SJSA1 (cell line): ENCODE data around the gene TNS4. TPM values are rescaled to one million over a fixed set of nuclear protein-coding genes. Genes with fewer than 3 reads are reported as not detected.

Experiments used
- DNase-seq, 2 experiments: peaks; one replicate each; pipeline ENCODE4 v3.0.0-alpha.2; 2015 to 2020; ENCODE audit warnings: low spot score in 2 of 2, low read depth in 1 of 2
- H3K27ac ChIP-seq: fragments of 250-450 bp; sonication (Bioruptor Pico); 2 replicates; pipeline ENCODE4 v1.5.1; 2020; ENCODE audit warnings: mild to moderate bottlenecking, moderate library complexity
- H3K27me3 ChIP-seq: fragments of 250-450 bp; sonication (Bioruptor Pico); replicated peaks from 2 replicates; pipeline ENCODE4 v1.5.1; 2020; ENCODE audit warnings: mild to moderate bottlenecking, moderate library complexity
- H3K36me3 ChIP-seq: fragments of 250-450 bp; sonication (Bioruptor Pico); 2 replicates; pipeline ENCODE4 v1.5.1; 2020; ENCODE audit warnings: mild to moderate bottlenecking
- H3K4me1 ChIP-seq: fragments of 250-450 bp; sonication (Bioruptor Pico); replicated peaks from 2 replicates; pipeline ENCODE4 v1.6.1; 2021; ENCODE audit warnings: mild to moderate bottlenecking
- H3K4me3 ChIP-seq: fragments of 250-450 bp; sonication (Bioruptor Pico); 2 replicates; pipeline ENCODE4 v1.5.1; 2020; ENCODE audit warnings: mild to moderate bottlenecking
- H3K9me3 ChIP-seq: fragments of 250-450 bp; sonication (Bioruptor Pico); replicated peaks from 2 replicates; pipeline ENCODE4 v1.5.1; 2020; ENCODE audit warnings: mild to moderate bottlenecking
- total RNA-seq: library from RNA; depleted of rRNA; stranded (reverse); fragments of >200 nt; shearing (Covaris generic); gene quantifications from 2 replicates; pipeline ENCODE4 v1.2.3, GENCODE V29; 2014

The TNS4 gene
- total RNA-seq, 1 experiment from 2014 or later = not detected

DNA sequence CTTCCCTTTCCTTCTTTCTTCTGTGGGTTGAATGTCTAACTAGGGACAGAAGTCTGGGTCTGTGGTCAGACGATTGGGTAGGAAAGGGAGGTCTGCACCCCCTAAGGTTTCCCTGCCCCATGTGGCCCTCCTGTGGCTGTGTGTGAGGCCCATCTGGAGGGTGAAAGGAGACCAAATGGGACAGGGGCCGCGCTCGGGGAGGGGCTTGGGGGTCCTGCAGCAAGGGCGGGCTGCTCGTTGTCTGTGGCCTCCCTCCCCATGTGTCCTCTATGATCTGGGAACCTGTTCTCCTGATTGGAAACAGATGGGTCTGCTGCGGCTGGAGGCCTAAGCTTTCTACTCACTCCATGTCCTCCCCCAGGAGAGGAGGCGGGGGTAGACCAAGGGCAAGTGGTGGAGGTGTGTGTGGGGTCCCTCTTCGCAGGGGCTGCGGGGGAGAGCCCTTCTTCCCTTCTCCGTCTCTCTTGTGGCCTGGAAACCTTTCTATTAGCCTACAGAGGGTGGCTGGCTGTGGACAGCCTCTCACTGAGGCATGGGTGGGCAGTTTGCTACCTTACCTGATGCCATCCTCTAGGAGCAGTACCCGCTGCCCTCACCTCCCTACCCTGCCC lies 39.6 kb downstream of the TNS4 start:
- H3K27me3 ChIP-seq = no peaks in the 10 kb centered on the region
- H3K9me3 ChIP-seq = no peaks in the 10 kb centered on the region
- peaks cover 5% of the 10 kb centered on the region for H3K36me3 ChIP-seq
- H3K4me1 ChIP-seq = peaks cover 34% of the 10 kb centered on the region
- no peak overlapping the region for H3K27ac ChIP-seq
- no peak overlapping the region for H3K4me3 ChIP-seq
- DNase-seq = no peak

GRCh38 chr17:40460968-40461731 lies 40.3 kb downstream of the TNS4 start:
- Histone ChIP-seq H3K4me3 (no peak overlapping the region), H3K9me3 (no peaks in the 10 kb centered on the region), H3K27me3 (no peaks in the 10 kb centered on the region), H3K36me3 (peaks cover 11% of the 10 kb centered on the region), H3K4me1 (peaks cover 35% of the 10 kb centered on the region), H3K27ac (no peak overlapping the region)
- no peak for DNase-seq

- DNase-seq = no peak
- Histone ChIP-seq H3K27ac (no peak overlapping the region), H3K4me3 (no peak overlapping the region), H3K4me1 (peaks cover 35% of the 10 kb centered on the region), H3K9me3 (no peaks in the 10 kb centered on the region), H3K36me3 (peaks cover 14% of the 10 kb centered on the region), H3K27me3 (no peaks in the 10 kb centered on the region)
Observed at GRCh38 chr17:40460604-40460967, 40.8 kb downstream of the TNS4 start.

GRCh38 chr17:40459636-40460603 lies 41.5 kb downstream of the TNS4 start:
- H3K27me3 ChIP-seq = no peaks in the 10 kb centered on the region
- H3K4me1 ChIP-seq = peaks cover 35% of the 10 kb centered on the region
- no peaks in the 10 kb centered on the region for H3K9me3 ChIP-seq
- peaks cover 14% of the 10 kb centered on the region for H3K36me3 ChIP-seq
- no peak overlapping the region for H3K4me3 ChIP-seq
- no peak for DNase-seq
- no peak overlapping the region for H3K27ac ChIP-seq

DNA sequence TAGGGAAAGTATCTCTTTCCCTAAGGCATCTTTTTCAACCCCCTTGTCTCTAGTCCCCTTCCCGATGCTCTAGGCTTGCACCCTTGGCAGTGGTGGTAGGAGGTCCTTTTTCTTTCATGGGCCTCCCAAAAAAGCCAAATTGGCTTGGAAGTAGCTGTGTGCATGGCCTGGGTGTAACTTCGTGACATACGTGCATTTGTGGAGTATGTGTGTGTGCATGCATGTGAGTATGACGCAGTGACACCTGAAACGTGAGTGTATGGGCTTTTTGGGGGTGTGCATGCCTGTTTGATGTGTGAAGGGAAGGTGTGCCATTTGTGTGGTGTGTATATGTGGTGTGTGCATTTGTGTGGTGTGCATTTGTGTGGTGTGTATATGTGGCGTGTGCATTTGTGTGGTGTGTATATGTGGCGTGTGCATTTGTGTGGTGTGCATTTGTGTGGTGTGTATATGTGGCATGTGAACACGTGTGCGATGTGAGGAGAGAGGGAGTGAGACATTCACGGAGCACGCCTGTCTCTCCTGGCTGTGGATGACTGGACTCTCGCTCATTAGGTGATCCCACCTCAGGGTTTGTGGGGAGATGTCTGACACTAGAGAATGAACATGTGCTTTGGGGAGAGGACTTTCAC lies 42.5 kb downstream of the TNS4 start:
- H3K4me1 ChIP-seq = peaks cover 35% of the 10 kb centered on the region
- no peak overlapping the region for H3K4me3 ChIP-seq
- no peaks in the 10 kb centered on the region for H3K9me3 ChIP-seq
- no peak for DNase-seq
- peaks cover 22% of the 10 kb centered on the region for H3K36me3 ChIP-seq
- peak overlapping the region; percentile 28; the same call in 1 of the 2 replicates for H3K27ac ChIP-seq
- H3K27me3 ChIP-seq = no peaks in the 10 kb centered on the region

DNA sequence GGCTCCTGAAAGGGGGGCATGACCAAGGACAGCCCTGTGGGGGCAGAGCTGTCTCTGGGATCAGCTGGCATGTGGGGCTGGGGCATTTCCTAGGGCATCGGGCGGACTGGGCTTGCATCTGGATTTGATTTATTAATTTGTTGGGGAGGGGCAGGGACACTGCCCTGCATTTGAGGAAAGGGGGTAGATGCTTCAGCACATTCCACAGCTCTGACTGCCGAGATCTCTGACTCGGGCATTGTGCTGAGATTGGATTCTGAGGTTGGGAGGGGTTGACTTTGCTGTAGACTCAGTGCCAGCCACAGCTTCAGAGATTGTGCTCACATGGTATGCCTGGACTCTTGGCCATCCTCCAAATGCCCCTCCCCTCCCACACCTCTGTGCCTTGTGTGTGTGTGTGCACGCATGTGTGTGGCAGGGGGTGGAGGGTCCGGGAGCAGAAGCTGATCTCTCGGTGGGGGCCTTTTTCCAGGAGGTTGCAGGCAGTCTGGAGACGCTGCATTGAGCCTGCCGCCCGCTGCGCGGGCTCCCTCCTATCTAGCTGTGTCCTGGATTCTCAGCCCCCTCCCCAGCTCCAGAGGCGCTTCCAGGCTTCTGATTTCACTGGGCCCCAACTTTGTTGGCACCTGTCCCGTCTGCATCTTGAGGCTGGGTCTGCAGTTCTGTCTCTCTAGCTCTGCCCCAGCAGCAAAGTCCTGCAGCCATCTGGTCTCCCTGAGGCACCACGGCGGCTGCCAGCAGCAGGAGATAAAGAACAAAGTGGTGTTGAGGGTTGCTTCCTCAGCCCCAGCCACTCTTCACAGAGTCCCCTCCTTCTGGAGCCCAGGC lies 43.2 kb downstream of the TNS4 start:
- Histone ChIP-seq H3K9me3 (no peaks in the 10 kb centered on the region), H3K4me3 (no peak overlapping the region), H3K27ac (peak overlapping the region; percentile 62), H3K4me1 (peaks cover 37% of the 10 kb centered on the region), H3K27me3 (no peaks in the 10 kb centered on the region), H3K36me3 (peaks cover 30% of the 10 kb centered on the region)
- DNase-seq = peak; percentile 94

DNA sequence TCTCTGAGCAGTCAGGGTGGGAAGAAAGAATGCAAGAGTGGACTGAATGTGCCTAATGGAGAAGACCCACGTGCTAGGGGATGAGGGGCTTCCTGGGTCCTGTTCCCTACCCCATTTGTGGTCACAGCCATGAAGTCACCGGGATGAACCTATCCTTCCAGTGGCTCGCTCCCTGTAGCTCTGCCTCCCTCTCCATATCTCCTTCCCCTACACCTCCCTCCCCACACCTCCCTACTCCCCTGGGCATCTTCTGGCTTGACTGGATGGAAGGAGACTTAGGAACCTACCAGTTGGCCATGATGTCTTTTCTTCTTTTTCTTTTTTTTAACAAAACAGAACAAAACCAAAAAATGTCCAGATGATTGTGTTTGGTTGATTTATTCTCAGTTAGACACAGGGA lies 44.1 kb downstream of the TNS4 start:
- no peak for DNase-seq
- Histone ChIP-seq H3K4me1 (peaks cover 45% of the 10 kb centered on the region), H3K27me3 (no peaks in the 10 kb centered on the region), H3K27ac (peak overlapping the region; percentile 62), H3K4me3 (no peak overlapping the region), H3K36me3 (peaks cover 34% of the 10 kb centered on the region), H3K9me3 (no peaks in the 10 kb centered on the region)

GRCh38 chr17:40456396-40456951 lies 44.9 kb downstream of the TNS4 start:
- Histone ChIP-seq H3K36me3 (peaks cover 34% of the 10 kb centered on the region), H3K27ac (no peak overlapping the region), H3K9me3 (no peaks in the 10 kb centered on the region), H3K4me1 (peaks cover 54% of the 10 kb centered on the region), H3K27me3 (no peaks in the 10 kb centered on the region), H3K4me3 (no peak overlapping the region)
- no peak for DNase-seq

DNA sequence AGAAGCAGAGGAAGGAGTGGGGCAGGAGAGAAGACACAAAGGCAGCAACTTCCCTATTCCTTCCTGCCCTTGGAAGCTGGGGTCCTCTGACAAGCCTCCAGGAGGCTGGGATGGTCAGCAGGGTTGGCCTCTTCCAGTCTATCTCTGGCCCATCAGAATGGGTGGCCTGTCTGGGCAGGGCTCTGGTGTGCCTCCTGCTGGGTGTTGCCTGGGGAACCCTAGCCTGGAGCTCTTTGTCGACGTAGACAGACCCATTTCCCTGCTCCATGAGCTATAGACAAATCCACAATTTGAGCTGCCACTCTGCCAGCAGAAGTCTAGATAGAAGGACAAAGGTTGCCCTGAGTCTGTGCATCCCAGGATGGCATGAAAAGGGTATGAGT lies 46.8 kb downstream of the TNS4 start:
- H3K27ac ChIP-seq = no peak overlapping the region
- peaks cover 56% of the 10 kb centered on the region for H3K4me1 ChIP-seq
- no peaks in the 10 kb centered on the region for H3K27me3 ChIP-seq
- H3K4me3 ChIP-seq = no peak overlapping the region
- no peak for DNase-seq
- peaks cover 34% of the 10 kb centered on the region for H3K36me3 ChIP-seq
- H3K9me3 ChIP-seq = no peaks in the 10 kb centered on the region

DNA sequence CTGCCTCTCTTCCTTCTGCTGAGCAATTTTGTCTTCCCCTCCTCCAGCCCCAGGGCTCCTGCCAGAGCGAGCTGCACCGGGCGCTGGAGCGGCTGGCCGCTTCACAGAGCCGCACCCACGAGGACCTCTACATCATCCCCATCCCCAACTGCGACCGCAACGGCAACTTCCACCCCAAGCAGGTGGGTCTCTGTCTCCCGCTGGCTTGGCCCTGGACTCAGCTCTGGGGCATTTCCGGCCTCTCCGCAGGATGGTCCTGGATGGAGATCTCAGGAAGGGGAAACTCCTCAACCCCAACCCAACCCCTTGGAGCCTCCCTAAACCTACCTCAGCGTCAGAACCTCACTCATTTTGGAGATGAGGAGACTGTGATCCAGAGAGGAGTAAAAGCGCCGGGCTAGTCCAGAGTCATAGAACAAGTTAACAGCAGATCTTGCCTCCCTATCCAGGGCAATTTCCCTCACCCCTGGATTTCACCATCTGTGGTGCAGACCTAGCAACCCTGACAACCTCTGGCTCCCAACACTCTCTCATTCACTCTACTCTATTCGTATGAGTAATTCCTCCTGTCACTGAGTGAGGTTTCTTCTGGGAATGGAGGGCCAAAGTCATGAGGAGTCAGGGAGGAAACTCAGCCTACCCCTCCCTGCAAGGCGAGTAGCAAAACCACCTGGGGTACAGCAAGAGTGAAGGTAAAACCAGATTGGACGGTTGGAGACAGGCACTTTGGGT lies 47.4 kb downstream of the TNS4 start:
- peaks cover 51% of the 10 kb centered on the region for H3K4me1 ChIP-seq
- no peak for DNase-seq
- peaks cover 34% of the 10 kb centered on the region for H3K36me3 ChIP-seq
- no peak overlapping the region for H3K4me3 ChIP-seq
- H3K27me3 ChIP-seq = no peaks in the 10 kb centered on the region
- H3K27ac ChIP-seq = no peak overlapping the region
- H3K9me3 ChIP-seq = no peaks in the 10 kb centered on the region

DNA sequence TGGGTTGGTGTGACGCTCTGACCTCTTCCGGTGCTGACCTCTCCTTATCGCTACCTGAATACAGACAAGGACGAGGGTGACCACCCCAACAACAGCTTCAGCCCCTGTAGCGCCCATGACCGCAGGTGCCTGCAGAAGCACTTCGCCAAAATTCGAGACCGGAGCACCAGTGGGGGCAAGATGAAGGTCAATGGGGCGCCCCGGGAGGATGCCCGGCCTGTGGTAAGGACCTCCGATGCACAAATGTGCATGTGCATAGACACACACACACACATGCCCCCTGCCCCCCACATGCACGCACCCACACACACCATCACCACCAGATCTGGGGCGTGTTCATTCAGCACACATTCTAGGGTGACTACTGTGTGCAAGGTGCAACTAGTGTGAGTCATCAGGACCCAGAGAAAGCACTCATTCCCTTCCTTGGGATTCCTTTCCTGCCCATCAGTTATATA lies 48.5 kb downstream of the TNS4 start:
- Histone ChIP-seq H3K36me3 (peaks cover 34% of the 10 kb centered on the region), H3K9me3 (no peaks in the 10 kb centered on the region), H3K4me1 (peaks cover 40% of the 10 kb centered on the region), H3K27ac (0 out of 2 replicates have a peak overlapping the region, but pooled peaks have one; percentile 13), H3K27me3 (no peaks in the 10 kb centered on the region), H3K4me3 (no peak overlapping the region)
- no peak for DNase-seq

- H3K36me3 ChIP-seq = peaks cover 33% of the 10 kb centered on the region
- H3K4me1 ChIP-seq = peaks cover 33% of the 10 kb centered on the region
- peak overlapping the region; percentile 32 for H3K27ac ChIP-seq
- H3K27me3 ChIP-seq = no peaks in the 10 kb centered on the region
- H3K4me3 ChIP-seq = no peak overlapping the region
- no peaks in the 10 kb centered on the region for H3K9me3 ChIP-seq
- DNase-seq = peak; percentile 81 to 85
Observed at GRCh38 chr17:40452216-40452787, 49.1 kb downstream of the TNS4 start.
